LNCaP clone FGC (cell line): ENCODE measurements around the gene HSF5.

Experiments
- DNase-seq: peaks from one replicate; pipeline ENCODE4 v3.0.0-alpha.2; 2011; ENCODE audit warnings: low read depth
- H3K4me3 ChIP-seq: 2 replicates; pipeline ENCODE4 v1.5.1; 2011; ENCODE audit warnings: mild to moderate bottlenecking, low read depth, low read length, control low read depth
- CTCF ChIP-seq: IDR thresholded peaks from 2 replicates; pipeline ENCODE4 v1.5.1; 2012; ENCODE audit warnings: mild to moderate bottlenecking; ENCODE audit not compliant: control insufficient read depth, insufficient read depth; ENCODE audit errors: extremely low read depth

The HSF5 gene

GRCh38 chr17:58487589-58488427, at the start of gene HSF5:
TSS of gene HSF5 (minus strand) at chr17:58488408. CDS start at chr17:58488274, 134 bp downstream.
- H3K4me3 ChIP-seq = no peak within 1 kb of the TSS
- no peak for TF ChIP-seq CTCF
- DNase-seq = no peak

- TF ChIP-seq CTCF = no peak
- DNase-seq = no peak
Observed at GRCh38 chr17:58537266-58537665, 49.1 kb upstream of the HSF5 start.

GRCh38 chr17:58536542-58536941, 48.3 kb upstream of the HSF5 start:
- DNase-seq = no peak
- no peak for TF ChIP-seq CTCF
- no peak overlapping the region for H3K4me3 ChIP-seq

More at GRCh38 chr17:58537266-58537665, 49.1 kb upstream of the HSF5 start:
- no peak overlapping the region for H3K4me3 ChIP-seq

- no peak overlapping the region for H3K4me3 ChIP-seq
- no peak for DNase-seq
- TF ChIP-seq CTCF = no peak
Observed at GRCh38 chr17:58535431-58535830, 47.2 kb upstream of the HSF5 start.

GRCh38 chr17:58534901-58535421, 46.8 kb upstream of the HSF5 start:
- no peak overlapping the region for H3K4me3 ChIP-seq
- no peak for DNase-seq

GRCh38 chr17:58534331-58534730, 46.1 kb upstream of the HSF5 start:
- no peak for DNase-seq
- TF ChIP-seq CTCF = no peak

More at GRCh38 chr17:58534901-58535421, 46.8 kb upstream of the HSF5 start:
- no peak for TF ChIP-seq CTCF

More at GRCh38 chr17:58534331-58534730, 46.1 kb upstream of the HSF5 start:
- no peak overlapping the region for H3K4me3 ChIP-seq
